ENCODE results near the gene FAM161B.
"Not testable (repeated sequence)": the region's sequence is repeated elsewhere in the genome, so short reads cannot be mapped to it uniquely, and the experiment has no call there.

FAM161B gene

GRCh38 chr14:73942180-73942579 lies 7.7 kb downstream of the FAM161B start:
- no peak for DNase-seq (ENCODE audit: low spot score)
- TF ChIP-seq CTCF (IDR thresholded peaks at IDR 0.05; ENCODE audit: extremely low read depth, missing control alignments), result no peak

GRCh38 chr14:73937012-73937411 lies 12.9 kb downstream of the FAM161B start:
- TF ChIP-seq CTCF (IDR thresholded peaks at IDR 0.05; ENCODE audit: extremely low read depth, missing control alignments), result no peak
- no peak for DNase-seq (ENCODE audit: low spot score)

- DNase-seq (ENCODE audit: low spot score), result no peak
- TF ChIP-seq CTCF (IDR thresholded peaks at IDR 0.05; ENCODE audit: extremely low read depth, missing control alignments), result no peak
Measured at GRCh38 chr14:73936548-73936947, 13.3 kb downstream of the FAM161B start.

- no peak for TF ChIP-seq CTCF (IDR thresholded peaks at IDR 0.05; ENCODE audit: extremely low read depth, missing control alignments)
- DNase-seq (ENCODE audit: low spot score), result no peak
Measured at GRCh38 chr14:73935666-73936065, 14.2 kb downstream of the FAM161B start.

- no peak for TF ChIP-seq CTCF (IDR thresholded peaks at IDR 0.05; ENCODE audit: extremely low read depth, missing control alignments)
- DNase-seq (ENCODE audit: low spot score), result no peak
Measured at GRCh38 chr14:73924337-73924736, 25.6 kb downstream of the FAM161B start.

GRCh38 chr14:73919457-73919856 lies 30.4 kb downstream of the FAM161B start:
- not testable (repeated sequence) for DNase-seq (ENCODE audit: low spot score)

GRCh38 chr14:73916324-73916723 lies 33.6 kb downstream of the FAM161B start:
- no peak for DNase-seq (ENCODE audit: low spot score)

More at GRCh38 chr14:73916324-73916723, 33.6 kb downstream of the FAM161B start:
- TF ChIP-seq CTCF (IDR thresholded peaks at IDR 0.05; ENCODE audit: extremely low read depth, missing control alignments), result no peak
